CD14-positive monocyte (primary cell): ENCODE data around the gene CAMTA1. TPM values are rescaled to one million over a fixed set of nuclear protein-coding genes. Genes with fewer than 3 reads are reported as not detected.

ENCODE experiments used
- DNase-seq, 3 donors: peaks; one replicate each; pipeline ENCODE4 v3.0.0-alpha.2; 2011 to 2022
- H2AFZ ChIP-seq: 2 replicates; pipeline ENCODE4 v1.6.0; 2012; ENCODE audit warnings: mild to moderate bottlenecking, low read depth, low read length, inconsistent platforms; ENCODE audit not compliant: insufficient read depth, poor library complexity, severe bottlenecking
- H3K27ac ChIP-seq, 2 donors: 1 replicate in 1 of 2; 2 replicates in 1 of 2; pipeline ENCODE4 v1.5.1; 2012 to 2013; ENCODE audit warnings: low read length in 2 of 2, control low read depth in 1 of 2, inconsistent platforms in 1 of 2, low read depth in 1 of 2, mild to moderate bottlenecking in 1 of 2
- H3K27me3 ChIP-seq, 2 donors: one replicate each; pipeline versions ENCODE4 v1.6.0 to v1.6.1; 2011 to 2013; ENCODE audit warnings: low read length in 2 of 2; ENCODE audit not compliant: control insufficient read depth in 2 of 2, insufficient read depth in 2 of 2
- H3K36me3 ChIP-seq, 2 donors: replicated peaks in 1 of 2; 1 replicate in 1 of 2; 2 replicates in 1 of 2; pipeline versions ENCODE4 v1.5.1 to v1.6.1; 2012 to 2013; ENCODE audit warnings: low read length in 2 of 2, control low read depth in 1 of 2, inconsistent platforms in 1 of 2, mild to moderate bottlenecking in 1 of 2; ENCODE audit not compliant: insufficient read depth in 2 of 2, control insufficient read depth in 1 of 2
- H3K4me1 ChIP-seq, 2 donors: 1 replicate in 1 of 2; 2 replicates in 1 of 2; pipeline versions ENCODE4 v1.5.1 to v1.6.1; 2012 to 2013; ENCODE audit warnings: low read length in 2 of 2, control low read depth in 1 of 2, inconsistent platforms in 1 of 2, mild to moderate bottlenecking in 1 of 2, moderate library complexity in 1 of 2; ENCODE audit not compliant: insufficient read depth in 2 of 2, control insufficient read depth in 1 of 2
- H3K4me2 ChIP-seq: replicated peaks from 2 replicates; pipeline ENCODE3; 2012; ENCODE audit warnings: low read length, moderate library complexity, mild to moderate bottlenecking; ENCODE audit not compliant: poor library complexity, severe bottlenecking; ENCODE audit errors: extremely low read depth
- H3K4me3 ChIP-seq, 3 experiments: fragments of 200-600 bp in 1 of 3; sonication (generic) in 1 of 3; replicated peaks in 1 of 3; 1 replicate in 2 of 3; 2 replicates in 1 of 3; pipeline ENCODE4 v1.5.1; 2011 to 2013; ENCODE audit warnings: low read length in 3 of 3, mild to moderate bottlenecking in 3 of 3, control low read depth in 2 of 3, low read depth in 2 of 3, inconsistent platforms in 1 of 3, moderate library complexity in 1 of 3
- H3K79me2 ChIP-seq: 2 replicates; pipeline ENCODE4 v1.6.0; 2012; ENCODE audit warnings: mild to moderate bottlenecking, control low read depth, inconsistent platforms, low read length, moderate library complexity; ENCODE audit not compliant: insufficient read depth
- H3K9ac ChIP-seq: 2 replicates; pipeline ENCODE4 v1.6.0; 2017; ENCODE audit warnings: low read length, mild to moderate bottlenecking; ENCODE audit not compliant: insufficient read depth, poor library complexity, severe bottlenecking
- H3K9me3 ChIP-seq, 2 donors: replicated peaks in 1 of 2; 1 replicate in 1 of 2; 2 replicates in 1 of 2; pipeline versions ENCODE4 v1.5.1 to v1.6.1; 2012 to 2013; ENCODE audit warnings: low read length in 2 of 2, control low read depth in 1 of 2; ENCODE audit not compliant: control insufficient read depth in 1 of 2, insufficient read depth in 1 of 2
- H4K20me1 ChIP-seq: 2 replicates; pipeline ENCODE4 v1.6.0; 2012; ENCODE audit warnings: mild to moderate bottlenecking, low read length, control low read depth, moderate library complexity; ENCODE audit not compliant: insufficient read depth
- H3K27ac Mint-ChIP-seq, 7 donors: one replicate each; pipeline ENCODE4 v1.8.0; 2020; ENCODE audit warnings: mild to moderate bottlenecking in 7 of 7, mixed read lengths in 7 of 7, moderate library complexity in 6 of 7, inconsistent platforms in 2 of 7
- H3K27me3 Mint-ChIP-seq, 3 donors: one replicate each; pipeline ENCODE4 v1.8.0; 2021 to 2022; ENCODE audit warnings: low read depth in 3 of 3, mild to moderate bottlenecking in 3 of 3, mixed read lengths in 3 of 3, moderate library complexity in 3 of 3, inconsistent platforms in 1 of 3
- H3K36me3 Mint-ChIP-seq, 2 donors: one replicate each; pipeline ENCODE4 v1.8.0; 2020; ENCODE audit warnings: mixed read lengths in 2 of 2, inconsistent platforms in 1 of 2, mild to moderate bottlenecking in 1 of 2
- H3K4me1 Mint-ChIP-seq: one replicate; pipeline ENCODE4 v1.8.0; 2020; ENCODE audit warnings: mild to moderate bottlenecking, mixed read lengths
- H3K4me3 Mint-ChIP-seq, 2 donors: one replicate each; pipeline ENCODE4 v1.8.0; 2020; ENCODE audit warnings: mild to moderate bottlenecking in 2 of 2, mixed read lengths in 2 of 2, moderate library complexity in 1 of 2
- H3K9me3 Mint-ChIP-seq, 7 donors: one replicate each; pipeline ENCODE4 v1.8.0; 2020 to 2022; ENCODE audit warnings: mixed read lengths in 7 of 7, mild to moderate bottlenecking in 6 of 7, moderate library complexity in 6 of 7, inconsistent platforms in 2 of 7
- CTCF ChIP-seq: fragments of 200-600 bp; IDR thresholded peaks from one replicate; pipeline ENCODE4 v1.8.0; 2022; ENCODE audit warnings: antibody characterized with exemption, mild to moderate bottlenecking
- WGBS: methylation state at CpG from one replicate; pipeline ENCODE4 v1.1.5; 2013; ENCODE audit warnings: missing lambda C conversion rate; ENCODE audit not compliant: insufficient coverage; 5-methylcytosine and 5-hydroxymethylcytosine counted together
- intact Hi-C, 2 donors: fragments of 100-400 bp; cut with micrococcal nuclease; formaldehyde crosslinking; loops; one replicate each; pipeline versions ENCODE4 v1.15.0 to v1.15.1; 2023
- polyA plus RNA-seq, 3 donors: library from polyadenylated mRNA; depleted of rRNA in 1 of 3; unstranded in 2 of 3; stranded (reverse) in 1 of 3; fragments of 300-500 nt in 2 of 3; fragments of >200 nt in 1 of 3; fragmentation: Illumina TruSeq in 2 of 3; gene quantifications; 1 replicate in 2 of 3; 2 replicates in 1 of 3; pipeline ENCODE4 v1.2.3, GENCODE V29; 2012 to 2021

Gene CAMTA1
- polyA plus RNA-seq, 3 donors = 52.0 to 89.6 (median 78.3) TPM

GRCh38 chr1:7300893-7301663, 515.8 kb downstream of the CAMTA1 start:
- no peak overlapping the region for H3K27ac Mint-ChIP-seq
- WGBS = 94% methylated on average over 6 of the region's 10 CpGs
- H3K27me3 ChIP-seq = no peaks in the 10 kb centered on the region
- peaks cover 10 to 13% (median 11%) of the 10 kb centered on the region in 3 donors for H3K27me3 Mint-ChIP-seq
- H3K9me3 ChIP-seq = no peaks in the 10 kb centered on the region
- no peaks in the 10 kb centered on the region for H3K4me1 Mint-ChIP-seq
- H3K4me3 Mint-ChIP-seq = no peak overlapping the region
- H3K36me3 ChIP-seq = no peaks in the 10 kb centered on the region
- DNase-seq = no peak
- no peak overlapping the region for H3K27ac ChIP-seq
- H4K20me1 ChIP-seq = no peaks in the 10 kb centered on the region
- intact Hi-C loops = no loop called here
- no peaks in the 10 kb centered on the region for H3K79me2 ChIP-seq
- no peak overlapping the region for H3K4me2 ChIP-seq
- no peak overlapping the region for H2AFZ ChIP-seq
- H3K4me3 ChIP-seq = no peak overlapping the region
- H3K4me1 ChIP-seq = no peaks in the 10 kb centered on the region
- H3K36me3 Mint-ChIP-seq = no peaks in the 10 kb centered on the region
- no peak overlapping the region for H3K9ac ChIP-seq
- no peak for TF ChIP-seq CTCF
- peaks cover 0 to 8% (median 2%) of the 10 kb centered on the region in 7 donors for H3K9me3 Mint-ChIP-seq

GRCh38 chr1:7301664-7301981, 516.4 kb downstream of the CAMTA1 start:
- H3K4me1 ChIP-seq = no peaks in the 10 kb centered on the region
- H2AFZ ChIP-seq = no peak overlapping the region
- intact Hi-C loops = no loop called here
- no peak for TF ChIP-seq CTCF
- Mint-ChIP-seq H3K27ac (no peak overlapping the region), H3K4me3 (no peak overlapping the region), H3K27me3 (peaks cover 10 to 13% (median 11%) of the 10 kb centered on the region in 3 donors), H3K4me1 (no peaks in the 10 kb centered on the region), H3K36me3 (no peaks in the 10 kb centered on the region), H3K9me3 (peaks cover 0 to 6% (median 2%) of the 10 kb centered on the region in 7 donors)
- H4K20me1 ChIP-seq = no peaks in the 10 kb centered on the region
- no peaks in the 10 kb centered on the region for H3K9me3 ChIP-seq
- H3K79me2 ChIP-seq = no peaks in the 10 kb centered on the region
- DNase-seq = no peak
- no peak overlapping the region for H3K4me2 ChIP-seq
- H3K36me3 ChIP-seq = no peaks in the 10 kb centered on the region
- H3K27me3 ChIP-seq = no peaks in the 10 kb centered on the region
- no peak overlapping the region for H3K27ac ChIP-seq
- 89% methylated on average over 6 of the region's 7 CpGs for WGBS
- no peak overlapping the region for H3K9ac ChIP-seq
- H3K4me3 ChIP-seq = no peak overlapping the region
